Psoas muscle (tissue), 8 donors: Measurements from ENCODE around the gene GRAMD2A. TPM values are rescaled to one million over a fixed set of nuclear protein-coding genes. Genes with fewer than 3 reads are reported as not detected.

Experiments used
- ATAC-seq, 4 donors: fragments of 200-7000 bp; cut with Tn5 transposase; one replicate each; pipeline ENCODE4 v1.9.1; 2020; ENCODE audit warnings: moderate library complexity in 3 of 4, mild to moderate bottlenecking in 2 of 4
- DNase-seq, 2 donors: peaks; one replicate each; pipeline ENCODE4 v3.0.0-alpha.2; 2020
- H3K27ac ChIP-seq: fragments of 200-600 bp; one replicate; pipeline ENCODE4 v1.8.0; 2022
- H3K27me3 ChIP-seq, 3 donors: fragments of 200-600 bp in 1 of 3; one replicate each; pipeline versions ENCODE4 v1.6.1 to v1.8.0; 2013 to 2022; ENCODE audit warnings: low read length in 2 of 3, mild to moderate bottlenecking in 2 of 3, moderate library complexity in 1 of 3; ENCODE audit not compliant: insufficient read depth in 3 of 3
- H3K36me3 ChIP-seq, 2 donors: fragments of 200-600 bp in 1 of 2; one replicate each; pipeline versions ENCODE4 v1.6.1 to v1.8.0; 2013 to 2022; ENCODE audit warnings: low read depth in 1 of 2, mild to moderate bottlenecking in 1 of 2, moderate library complexity in 1 of 2; ENCODE audit not compliant: insufficient read depth in 1 of 2
- H3K4me1 ChIP-seq: fragments of 200-600 bp; one replicate; pipeline ENCODE4 v1.8.0; 2022
- H3K4me3 ChIP-seq: fragments of 200-600 bp; one replicate; pipeline ENCODE4 v1.8.0; 2022; ENCODE audit warnings: mild to moderate bottlenecking
- H3K9me3 ChIP-seq: fragments of 200-600 bp; one replicate; pipeline ENCODE4 v1.8.0; 2022
- WGBS, 3 donors: extraction: QIAGEN DNeasy Blood & Tissue Kit; methylation state at CpG; one replicate each; pipeline versions ENCODE4 v1.1.6 to v1.1.7; 2013; 5-methylcytosine and 5-hydroxymethylcytosine counted together
- intact Hi-C, 2 donors: fragments of 100-400 bp; cut with DNase I; formaldehyde crosslinking; loops; one replicate each; pipeline versions ENCODE4 v1.11.0 to v1.14.2; 2022
- polyA plus RNA-seq, 3 donors: library from polyadenylated mRNA; stranded (reverse); fragments of 200-250 nt; gene quantifications; one replicate each; pipeline ENCODE4 v1.2.3, GENCODE V29; 2013
- total RNA-seq, 4 donors: library from RNA; stranded (reverse); fragmentation: NEBNext Ultra II Directional in 2 of 4; extraction: Animal tissue kit (Norgen Biotek cat#: 25700) in 2 of 4; gene quantifications; one replicate each; pipeline versions ENCODE4 v1.2.1 to v1.2.4, GENCODE V29; 2021 to 2023
- TF ChIP-seq, protein P1 (sequence below): fragments of 200-600 bp; IDR thresholded peaks from one replicate; pipeline ENCODE4 v1.8.0; 2022; ENCODE audit warnings: antibody characterized with exemption
- donor health status: healthy with polysubstance abuse.
- donor health status: DM: no; HTN: no; CAD: no; lungs with moderate emphysema.
- donor health status: Bipolar disorder and iron deficiency.
- donor health status: healthy.
- donor health status: DM: yes; HTN: yes; CAD: no.
- donor health status: DM: no; HTN: no; CAD: no.
- donor health status: DM: no; HTN: no; CAD: no.
- donor health status: DM: yes; HTN: yes; CAD: no.

The GRAMD2A gene
- total and polyA plus RNA-seq, 7 donors = 0.01 TPM; not detected in 6

DNA sequence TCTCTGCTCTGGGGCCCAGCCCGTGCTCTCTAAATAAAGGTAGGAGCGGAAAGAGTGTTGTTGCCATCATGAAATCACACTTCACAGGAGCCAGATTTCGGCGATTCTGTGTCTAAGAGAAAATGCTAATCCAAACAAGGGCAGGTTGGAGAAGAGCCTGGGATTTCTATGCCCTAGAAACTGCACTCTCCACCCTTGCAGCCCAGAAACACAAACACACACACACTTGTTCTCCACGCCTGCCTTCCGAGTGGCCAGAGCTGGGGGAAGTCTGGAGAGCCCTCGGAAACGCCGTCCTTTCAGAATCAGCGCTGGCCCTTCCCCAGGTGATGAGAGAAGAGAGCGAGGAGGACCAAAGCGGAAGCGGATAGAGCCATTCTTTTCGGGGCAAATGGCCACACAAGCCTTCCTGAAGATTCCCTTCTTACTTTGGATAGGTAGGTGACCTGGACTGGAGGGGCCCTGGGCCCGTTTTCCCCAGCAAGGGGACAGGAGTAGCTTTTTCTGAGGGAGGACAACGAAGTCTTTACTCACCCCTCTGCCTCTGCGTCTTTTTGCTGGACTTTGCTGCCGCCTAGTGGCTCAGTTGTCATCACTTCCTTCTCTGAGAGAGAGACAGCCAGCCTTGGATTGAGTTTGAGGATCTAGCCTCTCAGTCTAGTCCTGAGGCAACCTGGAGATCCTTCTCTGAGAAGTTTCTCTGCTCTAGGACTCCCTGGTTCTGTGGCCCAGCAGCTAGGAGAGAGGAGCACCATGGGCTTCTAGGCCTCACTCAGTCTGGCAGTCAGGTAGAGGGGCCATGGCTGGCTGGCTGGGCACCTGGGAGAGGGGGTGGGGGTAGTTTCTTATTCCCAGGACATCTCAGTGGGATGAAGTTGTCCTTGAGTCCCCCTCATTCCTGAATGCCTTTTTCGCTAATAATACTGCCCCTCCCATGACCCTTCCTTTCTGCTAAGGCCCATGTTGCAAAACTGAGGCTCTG, 41.7 kb downstream of the GRAMD2A start:
- ATAC-seq (peak; percentile 89 to 97 (median 92)), DNase-seq (peak; percentile 84 to 90)
- H3K27ac ChIP-seq = no peak overlapping the region
- peak overlapping the region; percentile 68 for H3K4me3 ChIP-seq
- intact Hi-C loops = loop anchor here (5.0 to 10.0 kb wide), 4 partner anchors 111 to 411 kb away; no protein-coding TSS in a partner anchor
- TF ChIP-seq, protein P1, sequence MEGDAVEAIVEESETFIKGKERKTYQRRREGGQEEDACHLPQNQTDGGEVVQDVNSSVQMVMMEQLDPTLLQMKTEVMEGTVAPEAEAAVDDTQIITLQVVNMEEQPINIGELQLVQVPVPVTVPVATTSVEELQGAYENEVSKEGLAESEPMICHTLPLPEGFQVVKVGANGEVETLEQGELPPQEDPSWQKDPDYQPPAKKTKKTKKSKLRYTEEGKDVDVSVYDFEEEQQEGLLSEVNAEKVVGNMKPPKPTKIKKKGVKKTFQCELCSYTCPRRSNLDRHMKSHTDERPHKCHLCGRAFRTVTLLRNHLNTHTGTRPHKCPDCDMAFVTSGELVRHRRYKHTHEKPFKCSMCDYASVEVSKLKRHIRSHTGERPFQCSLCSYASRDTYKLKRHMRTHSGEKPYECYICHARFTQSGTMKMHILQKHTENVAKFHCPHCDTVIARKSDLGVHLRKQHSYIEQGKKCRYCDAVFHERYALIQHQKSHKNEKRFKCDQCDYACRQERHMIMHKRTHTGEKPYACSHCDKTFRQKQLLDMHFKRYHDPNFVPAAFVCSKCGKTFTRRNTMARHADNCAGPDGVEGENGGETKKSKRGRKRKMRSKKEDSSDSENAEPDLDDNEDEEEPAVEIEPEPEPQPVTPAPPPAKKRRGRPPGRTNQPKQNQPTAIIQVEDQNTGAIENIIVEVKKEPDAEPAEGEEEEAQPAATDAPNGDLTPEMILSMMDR = peak; percentile 83
- H3K9me3 ChIP-seq = no peaks in the 10 kb centered on the region
- no peaks in the 10 kb centered on the region for H3K36me3 ChIP-seq
- no peaks in the 10 kb centered on the region for H3K27me3 ChIP-seq
- H3K4me1 ChIP-seq = peaks cover 6% of the 10 kb centered on the region
- WGBS, 3 donors = 2 to 3% (median 2%) methylated on average over 19 of the region's 19 CpGs

DNA sequence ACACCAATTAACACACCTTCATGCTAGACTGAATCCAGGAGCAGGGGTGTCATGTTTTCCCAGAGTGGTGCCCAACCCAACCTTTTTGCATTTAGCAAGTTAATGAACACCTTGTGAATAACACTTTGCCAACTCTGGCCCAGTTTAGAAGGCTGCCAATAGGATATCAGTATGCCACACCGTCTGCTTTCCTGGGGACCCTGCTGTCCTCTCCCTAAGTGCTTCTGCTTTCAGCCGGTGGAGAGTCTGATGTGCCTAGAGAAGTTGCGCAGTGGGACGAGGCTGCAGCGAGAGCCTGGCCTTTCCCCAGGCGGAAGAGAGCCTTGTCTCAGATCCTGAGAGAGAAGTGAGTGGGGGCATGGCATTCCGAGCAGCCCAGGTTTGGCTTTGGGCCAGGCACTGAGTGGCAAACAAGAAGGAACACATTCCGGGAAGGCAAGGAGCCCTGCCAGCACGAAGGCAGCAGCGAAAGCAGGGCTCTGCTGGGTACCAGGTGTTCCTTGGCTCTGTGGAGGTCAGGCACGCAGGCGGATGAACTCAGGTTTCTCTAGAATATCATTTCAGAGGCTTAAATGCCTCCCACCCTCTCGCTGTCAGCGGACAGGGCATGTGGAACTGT, 42.5 kb downstream of the GRAMD2A start:
- Histone ChIP-seq H3K27me3 (no peaks in the 10 kb centered on the region), H3K36me3 (no peaks in the 10 kb centered on the region), H3K4me1 (peaks cover 6% of the 10 kb centered on the region), H3K4me3 (peak overlapping the region; percentile 68), H3K27ac (no peak overlapping the region), H3K9me3 (no peaks in the 10 kb centered on the region)
- ATAC-seq (peak; percentile 69 to 83 (median 76)), DNase-seq (peak; percentile 57 to 78)
- 11 to 19% (median 11%) methylated on average over 14 of the region's 14 CpGs for WGBS, 3 donors
- intact Hi-C loops = loop anchor here (5.0 to 10.0 kb wide), 4 partner anchors 110 to 410 kb away; no protein-coding TSS in a partner anchor
- TF ChIP-seq, protein P1 = no peak

DNA sequence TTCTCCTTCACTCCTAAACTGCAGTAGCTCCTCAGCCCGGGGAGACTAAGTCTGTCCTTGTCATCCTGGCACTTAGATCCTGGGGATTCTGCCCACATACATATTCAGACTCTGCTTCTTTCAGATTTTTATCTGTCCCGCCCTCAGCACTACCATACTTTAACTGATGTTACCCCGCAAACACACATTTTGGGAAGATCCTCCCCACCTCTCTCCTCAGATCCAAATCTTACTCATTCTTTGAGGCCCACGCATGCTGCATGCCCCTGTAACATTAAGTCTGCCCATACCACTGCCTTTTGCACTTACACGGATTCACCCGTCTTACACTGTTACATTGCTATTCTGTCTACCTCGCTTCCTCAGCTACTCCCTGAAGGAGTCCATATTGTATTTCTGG, 43.3 kb downstream of the GRAMD2A start:
- 89 to 97% (median 94%) methylated on average over 7 of the region's 7 CpGs for WGBS, 3 donors
- no peak for DNase-seq
- Histone ChIP-seq H3K4me1 (peaks cover 6% of the 10 kb centered on the region), H3K27ac (no peak overlapping the region), H3K27me3 (no peaks in the 10 kb centered on the region), H3K9me3 (no peaks in the 10 kb centered on the region), H3K36me3 (no peaks in the 10 kb centered on the region), H3K4me3 (no peak overlapping the region)
- intact Hi-C loops = loop anchor here (10.0 kb wide), 3 partner anchors 110 to 410 kb away; no protein-coding TSS in a partner anchor
- TF ChIP-seq, protein P1 = no peak
- no peak for ATAC-seq

DNA sequence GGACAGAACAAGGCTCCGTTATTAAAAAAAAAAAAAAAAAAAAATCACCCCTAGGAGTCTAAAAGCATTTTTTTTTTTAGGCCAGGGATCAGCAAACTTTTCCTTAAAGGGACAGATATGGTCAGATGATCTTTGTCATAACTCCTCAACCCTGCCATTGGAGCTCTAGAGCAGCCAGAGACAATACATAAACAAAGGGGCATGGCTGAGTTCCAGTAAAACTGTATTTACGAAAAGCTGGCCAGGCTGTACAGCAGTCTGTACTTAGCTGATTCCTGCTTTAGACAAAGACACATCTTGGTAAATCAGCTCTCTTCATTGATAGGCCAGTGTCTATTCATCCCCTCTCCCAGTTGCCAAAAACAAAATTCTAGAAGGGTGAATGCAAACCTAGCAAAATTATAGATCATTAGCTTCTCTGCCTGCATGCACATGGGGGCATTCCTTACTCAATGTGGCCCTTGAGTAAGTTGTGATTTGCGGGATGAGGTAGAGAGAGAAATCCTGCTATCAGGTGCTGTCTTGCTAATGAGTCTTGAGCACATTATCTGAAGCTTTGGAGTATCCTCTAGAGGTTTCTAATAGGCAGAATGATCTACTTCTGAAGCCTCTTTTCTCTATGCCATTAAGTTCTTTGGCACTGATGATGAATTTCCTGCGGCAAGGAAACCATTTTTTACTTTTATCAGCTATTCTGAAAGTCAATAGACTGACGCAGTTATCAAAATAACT, 44.2 kb downstream of the GRAMD2A start:
- no peak overlapping the region for H3K4me3 ChIP-seq
- no peaks in the 10 kb centered on the region for H3K27me3 ChIP-seq
- intact Hi-C loops = loop anchor here (10.0 kb wide), 3 partner anchors 109 to 409 kb away; no protein-coding TSS in a partner anchor
- ATAC-seq (no peak), DNase-seq (no peak)
- peaks cover 6% of the 10 kb centered on the region for H3K4me1 ChIP-seq
- H3K9me3 ChIP-seq = no peaks in the 10 kb centered on the region
- WGBS, 3 donors = 80 to 86% (median 83%) methylated on average over 5 of the region's 5 CpGs
- H3K27ac ChIP-seq = no peak overlapping the region
- no peaks in the 10 kb centered on the region for H3K36me3 ChIP-seq
- TF ChIP-seq, protein P1 = no peak
